ENCODE results near the gene NUP35.
"Not testable (repeated sequence)": the region's sequence is repeated elsewhere in the genome, so short reads cannot be mapped to it uniquely, and the experiment has no call there.

Gene NUP35

DNA sequence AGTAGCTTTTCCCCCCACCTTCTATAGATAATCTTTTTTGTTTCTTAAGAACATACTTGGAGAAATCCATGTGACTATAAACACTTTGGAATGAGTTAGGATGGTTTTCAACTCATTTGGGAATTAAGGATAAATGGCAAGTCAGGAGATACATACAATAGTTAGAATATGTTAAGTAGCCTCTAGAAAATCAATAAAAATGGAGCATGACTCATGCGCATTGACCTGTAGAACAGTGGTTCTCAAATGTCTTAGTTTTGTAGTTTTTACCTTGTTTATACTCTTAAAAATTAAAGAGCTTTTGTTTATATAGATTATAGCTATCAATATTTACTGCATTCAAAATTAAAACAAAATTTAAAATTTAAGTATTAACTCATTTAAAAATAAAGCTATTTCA lies 24.7 kb downstream of the NUP35 start:
- peak; percentile 2 for DNase-seq

DNA sequence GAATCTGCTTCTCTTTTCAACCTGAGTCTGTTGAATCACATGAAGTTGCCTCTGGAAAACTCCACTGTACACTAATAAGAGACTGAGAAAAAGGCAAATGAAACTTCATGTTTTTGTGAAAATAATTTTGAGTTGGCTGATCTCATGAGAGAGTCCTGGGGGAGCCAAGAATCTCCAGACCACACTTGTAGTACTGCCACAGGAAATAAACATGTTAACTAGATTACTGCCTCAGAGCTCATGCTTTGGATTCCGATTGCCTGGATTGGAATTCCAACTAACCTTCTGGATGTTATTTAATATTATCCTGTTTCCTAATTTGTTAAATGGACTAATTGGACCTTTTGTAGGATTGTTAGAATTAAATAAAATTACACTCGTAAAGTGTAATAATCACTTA lies 25.2 kb downstream of the NUP35 start:
- peak; percentile 72 for DNase-seq

DNA sequence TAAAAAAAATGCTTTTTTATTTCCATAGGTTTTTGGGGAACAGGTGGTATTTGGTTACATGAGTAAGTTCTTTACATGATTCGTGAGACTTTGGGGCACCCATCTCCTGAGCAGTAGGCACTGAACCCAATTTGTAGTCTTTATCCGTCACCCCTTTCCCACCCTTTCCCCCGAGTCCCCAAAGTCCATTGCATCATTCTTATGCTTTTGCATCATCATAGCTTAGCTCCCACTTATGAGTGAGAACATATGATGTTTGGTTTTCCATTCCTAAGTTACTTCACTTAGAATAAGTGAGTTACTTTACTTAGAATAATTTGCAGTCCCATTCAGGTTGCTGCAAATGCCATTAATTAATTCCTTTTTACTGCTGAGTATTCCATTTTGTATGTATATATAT lies 28.0 kb downstream of the NUP35 start:
- DNase-seq: not testable (repeated sequence)

DNA sequence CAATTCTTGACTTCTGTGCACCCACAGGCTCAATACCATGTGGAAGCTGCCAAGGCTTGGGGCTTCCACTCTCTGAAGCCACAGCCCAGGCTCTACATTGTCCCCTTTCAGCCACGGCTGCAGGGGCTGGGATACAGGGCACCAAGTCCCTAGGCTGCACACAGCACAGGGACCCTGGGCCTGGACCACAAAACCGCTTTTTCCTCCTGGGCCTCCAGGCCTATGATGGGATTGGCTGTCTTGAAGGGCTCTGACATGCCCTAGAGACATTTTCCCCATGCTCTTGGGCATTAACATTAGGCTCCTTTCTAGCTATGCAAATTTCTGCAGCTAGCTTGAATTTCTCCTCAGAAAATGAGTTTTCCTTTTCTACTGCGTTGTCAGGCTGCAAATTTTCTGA lies 29.7 kb downstream of the NUP35 start:
- no peak for DNase-seq

DNA sequence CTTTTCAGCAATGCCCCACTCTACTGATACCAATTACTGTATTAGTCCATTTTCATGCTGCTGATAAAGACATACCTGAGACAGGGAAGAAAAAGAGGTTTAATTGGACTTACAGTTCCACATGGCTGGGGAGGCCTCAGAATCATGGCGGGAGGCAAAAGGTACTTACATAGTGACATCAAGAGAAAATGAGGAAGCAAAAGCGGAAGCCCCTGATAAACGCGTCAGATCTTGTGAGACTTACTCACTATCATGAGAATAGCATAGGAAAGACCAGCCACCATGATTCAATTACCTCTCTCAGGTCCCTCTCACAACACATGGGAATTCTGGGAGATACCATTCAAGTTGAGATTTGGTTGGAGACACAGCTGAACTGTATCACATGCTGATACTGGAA lies 30.5 kb downstream of the NUP35 start:
- DNase-seq: not testable (repeated sequence)

DNA sequence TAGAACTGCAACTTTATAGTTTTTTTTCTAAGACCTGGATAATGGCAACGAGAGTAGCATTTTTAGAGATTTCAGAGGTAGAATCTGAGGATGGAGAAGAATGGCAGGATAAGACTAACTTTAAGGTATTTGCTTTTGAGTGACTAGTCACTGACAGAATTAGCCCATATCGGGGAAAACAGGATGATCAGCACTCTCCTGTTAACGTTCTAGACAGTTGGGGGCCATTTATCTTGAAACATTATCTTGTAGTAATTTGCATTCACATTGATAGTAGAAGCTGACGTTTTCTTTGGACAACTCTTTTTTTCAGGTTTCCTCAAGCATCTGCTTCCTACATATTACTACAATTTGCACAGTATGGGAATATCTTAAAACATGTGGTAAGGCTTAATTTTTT lies 32.9 kb downstream of the NUP35 start:
- no peak for DNase-seq

DNA sequence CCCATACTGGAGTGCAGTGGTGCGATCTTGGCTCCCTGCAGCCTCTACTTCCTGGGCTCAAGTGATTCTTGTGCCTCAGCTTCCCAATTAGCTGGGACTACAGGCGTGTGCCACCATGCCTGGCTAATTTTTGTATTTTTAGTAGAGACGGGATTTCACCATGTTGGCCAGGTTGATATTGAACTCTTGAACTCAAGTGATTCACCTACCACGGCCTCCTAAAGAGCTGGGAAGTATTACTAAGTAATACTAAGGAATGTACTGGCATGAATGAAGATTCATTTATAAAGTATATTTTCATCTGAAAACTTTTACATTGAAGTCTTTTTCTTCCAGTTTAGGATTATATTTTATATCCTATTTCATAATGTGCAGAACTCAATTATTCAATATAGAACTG lies 38.1 kb downstream of the NUP35 start:
- DNase-seq: peak; percentile 42

DNA sequence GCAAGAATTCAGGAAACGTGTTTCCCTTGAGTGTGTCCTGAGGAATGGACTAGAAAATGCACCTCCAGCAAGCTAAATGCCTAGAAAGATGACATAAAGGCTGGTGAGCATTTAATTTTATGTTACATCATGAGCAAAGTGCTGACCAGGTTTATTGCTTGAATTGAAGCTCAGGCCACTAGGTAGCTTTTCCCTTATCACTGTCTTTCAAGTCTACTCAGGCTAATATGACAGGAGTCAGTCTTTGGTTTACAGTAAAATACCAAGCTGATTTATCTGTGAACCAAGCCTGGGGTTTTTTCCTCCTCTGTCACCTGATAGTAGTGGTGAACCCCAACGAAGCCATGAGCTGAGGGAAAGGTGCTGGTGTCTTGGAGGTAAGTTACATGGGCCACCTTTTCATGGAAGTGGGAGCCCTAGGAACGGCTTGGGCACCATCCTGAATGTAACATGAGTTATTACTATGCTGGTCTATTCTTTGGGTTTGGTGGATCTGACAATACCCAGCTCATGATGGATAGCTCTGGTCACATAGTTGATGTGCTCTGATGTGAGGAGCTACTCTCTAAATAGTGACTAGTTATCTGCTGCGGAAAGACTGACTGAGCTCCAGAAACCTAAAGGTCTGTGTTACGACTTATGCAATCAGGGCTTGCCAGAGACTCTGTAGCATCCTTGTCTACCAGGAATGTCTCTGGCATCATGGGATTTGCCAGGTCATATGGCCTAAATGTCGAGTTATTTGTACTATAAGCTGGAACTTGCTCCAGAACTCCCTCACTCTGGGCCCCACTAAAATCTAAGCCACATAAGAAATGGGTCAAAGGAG lies 39.8 kb downstream of the NUP35 start:
- no peak for DNase-seq

DNA sequence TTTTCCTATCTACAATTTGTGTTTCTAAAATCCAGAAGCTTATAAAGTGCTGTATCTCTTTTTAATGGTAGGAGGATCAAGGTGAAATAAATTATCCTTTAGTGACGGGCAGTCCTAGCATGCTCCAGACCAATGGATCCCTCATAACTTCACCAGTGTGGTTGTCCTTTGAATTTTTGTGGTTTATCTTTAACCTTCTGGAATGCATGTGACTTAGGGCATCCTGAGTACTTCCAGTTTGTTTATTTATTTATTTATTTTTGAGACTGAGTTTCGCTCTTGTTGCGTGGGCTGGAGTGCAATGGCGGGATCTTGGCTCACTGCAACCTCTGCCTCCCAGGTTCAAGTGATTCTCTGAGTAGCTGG lies 40.4 kb downstream of the NUP35 start:
- peak; percentile 44 for DNase-seq

DNA sequence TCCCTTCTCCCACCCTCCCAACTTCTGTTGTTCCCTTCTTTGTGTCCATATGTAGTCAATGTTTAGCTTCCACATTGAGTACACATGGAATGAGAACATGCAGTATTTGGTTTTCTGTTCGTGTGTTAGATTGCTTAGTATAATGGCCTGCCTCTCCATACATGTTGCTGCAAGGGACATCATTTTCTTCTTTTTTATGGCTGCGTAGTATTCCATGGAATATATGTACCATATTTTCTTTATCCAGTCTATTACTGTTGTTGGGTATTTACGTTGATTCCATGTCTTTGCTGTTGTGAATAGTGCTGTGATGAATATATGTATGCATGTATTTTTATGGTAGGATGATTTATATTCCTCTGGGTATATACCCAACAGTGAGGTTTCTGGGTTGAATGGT lies 42.0 kb downstream of the NUP35 start:
- DNase-seq: no peak

DNA sequence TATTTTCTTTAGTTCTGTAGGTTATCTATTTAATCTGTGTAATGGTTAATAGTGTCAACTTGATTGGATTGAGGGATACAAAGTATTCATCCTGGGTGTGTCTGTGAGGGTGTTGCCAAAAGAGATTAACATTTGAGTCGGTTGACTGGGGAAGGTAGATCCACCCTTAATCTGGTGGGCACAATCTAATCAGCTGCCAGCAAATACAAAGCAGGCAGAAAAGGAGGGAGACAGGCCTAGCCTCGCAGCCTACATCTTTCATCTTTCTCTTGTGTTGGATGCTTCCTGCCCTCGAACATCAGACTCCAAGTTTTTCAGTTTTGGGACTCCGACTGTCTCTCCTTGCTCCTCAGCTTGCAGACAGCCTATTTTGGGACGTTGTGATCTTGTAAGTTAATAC lies 42.7 kb downstream of the NUP35 start:
- DNase-seq: not testable (repeated sequence)

DNA sequence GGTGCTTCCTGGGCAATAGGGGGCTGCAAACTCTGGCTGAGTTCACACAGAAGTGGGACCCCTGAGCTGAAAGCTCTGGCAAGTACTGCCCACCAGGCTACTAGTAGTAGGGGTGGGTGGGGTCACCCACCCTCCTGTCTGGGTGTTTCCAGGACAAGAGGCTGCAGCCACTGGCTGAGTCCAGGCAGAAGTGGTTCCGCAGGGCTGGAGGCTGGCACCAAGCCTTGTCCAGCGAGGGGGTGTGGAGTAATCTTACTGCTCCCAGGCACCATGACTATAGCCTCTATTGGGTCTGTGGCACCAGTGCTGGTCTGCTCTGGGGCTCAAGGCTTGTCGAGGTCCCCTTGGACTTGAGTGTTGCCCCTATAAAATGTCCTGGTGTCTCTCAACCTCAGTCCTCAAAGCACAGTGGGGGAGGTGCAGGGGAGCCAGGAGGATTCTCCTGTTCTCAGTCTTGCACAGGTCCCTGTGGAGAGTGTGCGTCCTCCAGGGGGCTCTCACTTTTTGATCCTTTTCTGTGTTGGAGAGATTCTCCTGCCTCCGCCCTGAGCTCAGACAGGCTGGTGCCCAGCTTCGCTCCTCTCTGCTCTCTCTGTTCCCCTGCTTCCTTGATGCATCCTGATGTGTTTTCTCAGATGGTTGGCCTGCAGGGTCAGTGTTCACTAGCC lies 48.1 kb downstream of the NUP35 start:
- no peak for DNase-seq

DNA sequence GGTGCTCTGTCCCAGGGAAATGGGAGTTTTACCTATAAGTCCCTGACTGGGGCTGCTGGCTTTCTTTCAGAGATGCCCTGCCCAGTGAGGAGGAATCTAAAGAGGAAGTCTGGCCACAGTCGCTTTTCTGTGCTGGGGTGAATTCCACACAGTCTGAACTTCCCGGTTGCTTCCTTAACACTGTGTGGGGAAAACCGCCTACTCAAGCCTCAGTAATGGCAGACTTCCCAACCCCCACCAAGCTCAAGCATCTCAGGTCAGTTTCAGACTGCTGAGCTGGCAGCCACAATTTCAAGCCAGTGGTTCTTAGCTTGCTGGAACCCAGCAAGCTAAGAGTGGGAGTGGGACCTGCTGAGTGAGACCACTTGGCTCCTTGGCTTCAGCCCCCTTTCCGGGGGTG lies 54.9 kb downstream of the NUP35 start:
- DNase-seq: peak; percentile 54

DNA sequence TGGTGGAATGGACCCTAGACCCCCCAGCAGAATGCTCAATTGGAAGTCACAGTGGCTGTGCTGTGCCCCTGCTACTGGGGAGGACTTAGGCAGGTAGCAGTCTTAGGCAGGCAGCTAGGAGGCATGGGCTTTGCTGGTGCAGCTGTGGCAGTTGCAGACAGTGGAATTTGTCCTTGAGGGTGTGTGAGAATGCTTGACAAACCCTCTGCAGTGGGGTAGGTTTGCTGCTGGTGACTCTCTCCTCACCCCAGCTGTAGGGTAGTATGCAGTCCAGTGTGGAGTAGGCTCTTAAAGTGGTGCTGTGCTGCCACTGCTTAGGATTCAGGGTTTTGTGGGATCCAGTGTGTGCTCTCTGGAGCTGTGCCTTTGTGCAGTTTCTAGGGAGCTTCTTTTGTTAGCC lies 61.3 kb downstream of the NUP35 start:
- no peak for DNase-seq

DNA sequence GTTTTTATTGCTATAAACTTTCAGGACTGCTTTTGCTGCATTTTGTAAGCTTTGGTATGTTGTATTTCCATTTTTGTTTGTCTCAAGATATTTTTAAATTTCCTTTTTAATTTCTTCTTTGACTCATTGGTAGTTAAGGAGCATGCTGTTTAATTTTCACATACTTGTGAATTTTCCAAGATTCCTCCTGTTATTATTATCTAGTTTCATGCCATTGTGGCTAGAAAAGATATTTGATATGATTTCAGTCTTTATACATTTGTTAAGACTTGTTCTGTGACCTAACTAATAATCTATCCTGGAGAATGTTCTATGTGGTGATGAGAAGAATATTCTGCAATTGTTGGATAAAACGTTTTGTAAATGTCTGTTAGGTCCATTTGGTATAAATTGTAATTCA lies 62.1 kb downstream of the NUP35 start:
- peak; percentile 11 for DNase-seq

DNA sequence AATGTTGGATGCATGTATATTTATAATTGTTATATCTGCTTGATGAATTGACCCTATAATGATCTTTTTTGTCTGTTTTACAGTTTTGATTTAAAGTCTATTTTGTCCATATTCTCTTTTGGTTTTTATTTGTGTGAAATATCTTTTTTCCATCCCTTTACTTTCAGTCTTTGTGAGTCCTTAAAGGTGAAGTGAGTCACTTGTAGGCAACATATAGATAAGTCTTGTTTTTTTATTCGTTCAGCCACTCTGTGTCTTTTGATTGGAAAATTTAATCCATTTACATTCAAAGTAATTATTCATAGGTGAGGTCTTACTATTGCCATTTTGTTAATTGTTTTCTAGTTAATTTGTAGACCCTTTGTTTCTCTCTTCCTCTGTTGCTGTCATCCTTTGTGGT lies 62.5 kb downstream of the NUP35 start:
- no peak for DNase-seq

DNA sequence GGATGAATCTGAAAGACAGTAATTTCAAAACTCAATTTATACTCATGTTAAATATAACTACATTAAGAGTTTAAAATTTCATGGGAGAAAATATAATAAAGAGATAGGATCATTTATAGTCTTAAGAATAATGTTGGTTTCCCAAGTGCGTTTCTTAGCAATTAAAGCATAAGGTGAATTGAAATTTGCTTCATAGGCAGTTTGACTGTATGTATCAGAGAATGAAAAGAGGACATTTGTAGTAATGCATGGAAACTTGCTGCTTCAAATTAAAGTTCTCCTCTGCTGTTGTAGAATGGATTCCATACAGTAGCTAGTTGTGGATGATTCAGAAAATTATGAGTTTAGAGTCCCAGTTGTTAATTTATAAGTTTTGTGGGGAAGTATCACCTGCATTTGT lies 68.1 kb downstream of the NUP35 start:
- DNase-seq: no peak

DNA sequence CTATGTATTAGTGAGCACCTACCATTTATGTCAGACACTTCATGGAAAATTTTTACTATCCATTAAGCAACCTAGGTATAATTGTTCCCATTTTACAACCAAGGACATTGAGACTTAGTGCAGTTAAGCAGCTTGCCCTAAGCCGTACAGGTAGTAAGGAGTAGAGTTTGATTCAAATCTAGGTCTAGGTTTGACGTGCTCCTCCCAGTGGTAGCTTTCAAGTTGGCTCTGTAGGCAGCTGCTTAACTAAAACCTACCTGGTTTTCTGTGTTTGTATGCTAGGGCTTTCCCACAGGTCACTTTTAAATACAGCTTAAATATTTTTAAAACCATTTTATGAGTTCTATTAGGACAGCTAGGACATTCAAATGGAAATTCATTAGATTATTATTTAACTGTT lies 69.7 kb downstream of the NUP35 start:
- DNase-seq: no peak

DNA sequence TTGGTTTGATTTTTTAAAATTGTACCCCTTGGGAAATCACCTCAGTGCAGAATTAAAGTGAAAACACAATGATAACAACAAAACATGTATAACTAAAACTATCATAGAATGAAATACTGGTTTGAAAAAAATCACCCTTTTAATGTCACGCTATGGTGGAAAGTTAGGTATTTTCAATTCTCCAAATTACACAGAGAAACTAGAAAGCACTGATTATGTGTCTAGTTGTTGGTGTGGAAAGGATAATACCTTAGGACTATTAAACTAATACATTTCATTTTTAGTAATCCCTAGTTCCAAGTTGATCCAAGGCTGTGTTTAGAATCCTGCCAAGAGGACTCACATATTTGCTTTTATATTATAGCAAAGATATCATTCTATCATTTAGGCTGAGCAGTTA lies 71.2 kb downstream of the NUP35 start:
- DNase-seq: no peak

DNA sequence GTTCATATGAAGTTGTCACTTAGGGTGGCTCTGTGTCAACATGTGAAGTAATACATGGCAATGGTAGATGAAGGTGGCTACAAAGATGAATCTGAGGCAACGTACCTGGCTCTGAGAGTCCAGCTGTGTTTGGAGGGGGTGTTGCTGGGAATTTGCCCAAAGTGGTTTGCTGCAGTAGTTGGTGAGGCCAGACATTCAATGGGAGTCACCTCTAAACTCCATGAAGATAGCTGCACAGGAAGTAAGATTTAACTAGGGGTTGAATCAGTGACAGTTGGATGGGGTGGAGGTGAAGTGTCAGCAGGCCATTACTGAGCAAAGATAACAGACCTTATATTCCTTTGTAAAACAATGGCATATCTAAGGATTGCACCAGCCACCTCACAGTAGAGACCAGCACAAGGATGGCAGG lies 71.8 kb downstream of the NUP35 start:
- no peak for DNase-seq

DNA sequence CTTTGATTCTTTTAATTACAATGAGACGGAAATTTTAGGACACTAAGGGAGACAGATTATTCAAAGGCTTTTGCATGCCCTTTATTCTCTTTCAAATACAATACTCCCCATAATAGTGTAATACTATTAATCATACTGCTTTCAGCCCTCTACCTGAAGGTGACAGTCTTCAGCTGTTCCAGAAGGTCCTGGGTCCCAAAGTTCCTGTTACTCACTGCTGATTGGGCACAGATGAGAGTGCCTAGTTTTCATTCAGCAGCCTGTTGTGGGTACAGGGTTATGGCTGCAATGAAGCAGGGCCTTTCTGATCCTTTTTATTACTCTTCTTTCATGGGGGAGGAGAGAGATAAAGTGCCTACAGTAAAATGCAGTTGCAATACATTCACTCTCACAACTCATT lies 80.2 kb downstream of the NUP35 start:
- no peak for DNase-seq

DNA sequence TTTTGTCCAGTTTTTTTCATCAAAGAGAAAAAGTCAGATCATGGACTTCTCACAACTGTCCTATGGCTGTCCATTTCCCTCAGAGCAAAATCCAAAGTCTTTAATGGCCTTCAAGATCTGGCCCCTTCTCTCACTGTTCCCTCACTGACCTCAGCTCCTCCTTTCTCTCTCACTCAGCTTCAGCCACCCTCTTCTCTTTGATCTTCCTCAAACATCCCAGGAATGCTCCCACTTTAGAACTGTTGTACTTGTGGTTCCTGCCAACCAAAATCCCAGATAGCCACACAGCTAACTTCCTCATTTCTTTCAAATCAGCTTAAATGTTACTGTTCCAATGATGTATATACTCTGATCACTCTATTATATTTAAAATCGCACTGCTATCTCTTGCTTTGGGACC lies 82.9 kb downstream of the NUP35 start:
- peak; percentile 73 for DNase-seq

DNA sequence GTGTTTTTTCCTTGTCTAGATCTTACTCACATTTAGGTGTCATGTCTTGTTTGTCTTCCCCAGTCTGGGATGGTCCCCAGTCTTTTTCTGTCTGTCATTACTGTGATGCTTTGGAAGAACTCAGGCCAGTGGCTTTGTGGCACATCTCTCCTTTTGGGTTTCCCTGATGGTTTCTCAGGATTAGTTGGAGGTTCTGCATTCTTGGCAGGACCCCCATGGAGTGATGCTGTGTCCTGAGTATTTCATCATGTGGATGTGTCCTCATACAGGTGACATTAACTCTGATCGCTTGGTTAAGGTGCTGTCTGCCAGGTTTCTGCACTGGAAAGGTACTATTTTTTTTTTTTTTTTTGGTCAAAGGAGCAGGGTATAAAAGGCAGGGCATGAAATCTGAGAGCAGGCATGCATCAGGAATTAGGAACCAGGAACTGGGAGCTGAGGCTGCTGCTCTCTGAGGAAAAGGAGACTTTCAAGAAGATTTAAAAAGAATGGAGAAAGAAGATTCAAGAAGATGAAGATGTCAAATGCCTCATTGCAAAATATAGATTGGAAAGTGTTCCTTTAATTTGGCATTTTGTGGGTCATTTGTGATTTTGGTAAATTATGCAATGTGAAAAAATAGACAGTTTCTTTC lies 85.3 kb downstream of the NUP35 start:
- DNase-seq: no peak
